Measurements from ENCODE around the gene DOCK7.
A peak's percentile ranks its signal among the peaks of the same experiment; 100 is the strongest.

DOCK7 gene

GRCh38 chr1:62561306-62561705 is 126.9 kb downstream of the DOCK7 start:
- no peak overlapping the region for H3K4me3 ChIP-seq (ENCODE audit: low read depth, low read length)
- TF ChIP-seq, protein P1, sequence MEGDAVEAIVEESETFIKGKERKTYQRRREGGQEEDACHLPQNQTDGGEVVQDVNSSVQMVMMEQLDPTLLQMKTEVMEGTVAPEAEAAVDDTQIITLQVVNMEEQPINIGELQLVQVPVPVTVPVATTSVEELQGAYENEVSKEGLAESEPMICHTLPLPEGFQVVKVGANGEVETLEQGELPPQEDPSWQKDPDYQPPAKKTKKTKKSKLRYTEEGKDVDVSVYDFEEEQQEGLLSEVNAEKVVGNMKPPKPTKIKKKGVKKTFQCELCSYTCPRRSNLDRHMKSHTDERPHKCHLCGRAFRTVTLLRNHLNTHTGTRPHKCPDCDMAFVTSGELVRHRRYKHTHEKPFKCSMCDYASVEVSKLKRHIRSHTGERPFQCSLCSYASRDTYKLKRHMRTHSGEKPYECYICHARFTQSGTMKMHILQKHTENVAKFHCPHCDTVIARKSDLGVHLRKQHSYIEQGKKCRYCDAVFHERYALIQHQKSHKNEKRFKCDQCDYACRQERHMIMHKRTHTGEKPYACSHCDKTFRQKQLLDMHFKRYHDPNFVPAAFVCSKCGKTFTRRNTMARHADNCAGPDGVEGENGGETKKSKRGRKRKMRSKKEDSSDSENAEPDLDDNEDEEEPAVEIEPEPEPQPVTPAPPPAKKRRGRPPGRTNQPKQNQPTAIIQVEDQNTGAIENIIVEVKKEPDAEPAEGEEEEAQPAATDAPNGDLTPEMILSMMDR (conservative IDR thresholded peaks at IDR 0.05; ENCODE audit: low read depth, low read length): no peak
- no peak for DNase-seq (ENCODE audit: low read depth)

GRCh38 chr1:62544570-62544969 is 143.6 kb downstream of the DOCK7 start:
- H3K4me3 ChIP-seq (ENCODE audit: low read depth, low read length): no peak overlapping the region
- no peak for DNase-seq (ENCODE audit: low read depth)
- TF ChIP-seq, protein P1 (conservative IDR thresholded peaks at IDR 0.05; ENCODE audit: low read depth, low read length): no peak

DNA sequence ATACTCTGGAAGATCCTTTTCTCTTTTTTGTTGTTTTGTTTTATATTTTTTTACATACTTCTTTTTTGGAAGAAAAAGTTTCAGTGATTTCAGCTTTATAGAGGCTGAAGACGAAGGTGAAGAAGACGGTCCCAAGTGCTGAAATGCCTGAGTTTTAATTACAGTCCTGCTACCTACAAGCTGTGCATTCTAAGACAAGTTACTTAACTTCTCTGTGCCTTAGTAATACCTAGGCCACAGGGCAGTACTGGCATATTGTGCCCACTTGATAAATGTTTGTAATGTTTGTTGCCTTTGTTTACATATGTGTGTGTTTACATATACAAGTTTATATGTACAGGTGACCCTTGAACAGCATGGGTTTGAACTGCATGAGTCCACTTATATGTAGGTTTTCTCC is 147.1 kb downstream of the DOCK7 start:
- DNase-seq (ENCODE audit: low read depth): no peak
- TF ChIP-seq, protein P1 (conservative IDR thresholded peaks at IDR 0.05; ENCODE audit: low read depth, low read length): no peak
- no peak overlapping the region for H3K4me3 ChIP-seq (ENCODE audit: low read depth, low read length)

DNA sequence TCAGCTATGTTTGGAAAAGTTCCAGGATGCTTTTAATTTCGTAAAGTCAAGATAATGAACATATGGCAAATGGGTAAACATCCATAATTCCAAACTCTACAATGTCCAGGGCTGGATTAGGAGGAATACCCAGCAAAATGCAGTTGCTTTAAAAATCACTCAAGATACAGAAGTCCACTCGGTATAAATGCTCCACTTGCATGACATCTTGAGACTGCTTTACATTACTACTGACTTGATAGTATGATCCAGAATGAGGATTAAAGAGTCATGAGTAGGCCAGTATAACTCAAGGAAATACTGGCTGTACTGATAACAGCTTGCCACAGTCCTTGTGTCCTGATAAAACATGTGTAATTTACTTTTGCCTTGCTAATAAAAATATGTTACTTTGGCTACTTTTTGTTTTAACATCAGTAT is 149.1 kb downstream of the DOCK7 start:
- no peak overlapping the region for H3K4me3 ChIP-seq (ENCODE audit: low read depth, low read length)
- TF ChIP-seq, protein P1 (conservative IDR thresholded peaks at IDR 0.05; ENCODE audit: low read depth, low read length): no peak
- peak; percentile 4 for DNase-seq (ENCODE audit: low read depth)

DNA sequence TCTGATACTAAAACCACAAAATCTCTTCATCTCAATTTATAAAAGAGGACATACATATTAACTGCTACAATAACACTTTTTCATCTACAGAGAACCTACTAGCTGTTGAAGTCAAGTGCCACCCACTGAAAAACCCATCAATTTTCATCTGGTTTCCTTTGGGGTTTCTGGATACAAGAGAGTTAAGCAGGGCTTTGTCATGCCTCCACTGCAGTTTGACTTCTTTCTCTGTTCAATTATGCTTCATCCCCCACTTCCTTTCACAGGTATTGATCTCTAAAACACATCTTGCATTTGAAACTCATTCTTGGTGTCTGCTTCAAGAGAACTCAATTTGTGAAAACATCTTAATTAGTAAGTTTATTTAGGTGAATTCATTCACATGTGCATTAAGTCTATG is 151.3 kb downstream of the DOCK7 start:
- H3K4me3 ChIP-seq (ENCODE audit: low read depth, low read length): no peak overlapping the region
- TF ChIP-seq, protein P1 (conservative IDR thresholded peaks at IDR 0.05; ENCODE audit: low read depth, low read length): no peak
- DNase-seq (ENCODE audit: low read depth): no peak

- TF ChIP-seq, protein P1 (conservative IDR thresholded peaks at IDR 0.05; ENCODE audit: low read depth, low read length): peak; percentile 92
- DNase-seq (ENCODE audit: low read depth): peak; percentile 77
- H3K4me3 ChIP-seq (ENCODE audit: low read depth, low read length): no peak overlapping the region
Measured at GRCh38 chr1:62530516-62531154, 157.6 kb downstream of the DOCK7 start.

- no peak for DNase-seq (ENCODE audit: low read depth)
- TF ChIP-seq, protein P1 (conservative IDR thresholded peaks at IDR 0.05; ENCODE audit: low read depth, low read length): no peak
- H3K4me3 ChIP-seq (ENCODE audit: low read depth, low read length): no peak overlapping the region
Measured at GRCh38 chr1:62529227-62529626, 159.0 kb downstream of the DOCK7 start.
